ENCODE data around the gene ENDOV.

DNA sequence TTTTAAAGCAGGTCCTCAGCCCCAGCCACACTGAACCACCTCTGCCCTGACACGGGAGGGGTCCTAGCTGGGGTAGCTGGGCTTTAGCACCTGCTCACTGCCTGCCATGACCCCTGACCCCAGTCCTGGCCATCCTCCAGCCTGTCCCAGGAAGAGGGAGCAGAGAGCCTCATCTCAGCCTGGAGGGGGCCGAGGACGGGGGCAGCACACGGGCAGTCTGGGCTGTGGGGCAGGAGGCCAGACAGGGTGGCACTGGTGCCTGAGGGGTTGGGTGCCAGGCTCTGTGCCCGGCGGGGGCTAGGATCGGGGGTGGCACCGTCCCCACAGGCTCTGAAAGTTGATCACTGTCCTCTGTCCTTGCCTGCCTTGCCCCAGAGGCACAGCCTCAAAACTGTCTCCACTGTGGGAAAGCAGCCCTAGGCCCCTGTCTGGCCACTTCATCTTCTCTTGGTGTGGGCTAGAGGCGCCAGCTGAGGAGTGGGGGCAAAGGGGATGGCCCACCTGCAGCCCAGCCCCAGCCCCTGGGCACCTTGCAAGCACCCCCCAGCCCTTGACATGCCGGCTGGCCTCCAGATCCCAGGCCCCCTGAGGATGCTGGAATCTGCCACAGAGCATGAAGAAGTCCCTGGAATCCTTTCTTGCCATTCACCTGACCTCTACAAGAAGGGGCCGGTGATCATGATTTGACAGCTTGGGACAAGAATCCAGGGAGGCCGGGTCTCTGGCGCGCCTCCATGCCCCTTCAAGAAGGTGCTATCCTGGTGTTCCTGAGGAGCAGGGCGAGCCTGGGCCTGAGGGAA lies 15.7 kb downstream of the ENDOV start:
- TF ChIP-seq, protein P1, sequence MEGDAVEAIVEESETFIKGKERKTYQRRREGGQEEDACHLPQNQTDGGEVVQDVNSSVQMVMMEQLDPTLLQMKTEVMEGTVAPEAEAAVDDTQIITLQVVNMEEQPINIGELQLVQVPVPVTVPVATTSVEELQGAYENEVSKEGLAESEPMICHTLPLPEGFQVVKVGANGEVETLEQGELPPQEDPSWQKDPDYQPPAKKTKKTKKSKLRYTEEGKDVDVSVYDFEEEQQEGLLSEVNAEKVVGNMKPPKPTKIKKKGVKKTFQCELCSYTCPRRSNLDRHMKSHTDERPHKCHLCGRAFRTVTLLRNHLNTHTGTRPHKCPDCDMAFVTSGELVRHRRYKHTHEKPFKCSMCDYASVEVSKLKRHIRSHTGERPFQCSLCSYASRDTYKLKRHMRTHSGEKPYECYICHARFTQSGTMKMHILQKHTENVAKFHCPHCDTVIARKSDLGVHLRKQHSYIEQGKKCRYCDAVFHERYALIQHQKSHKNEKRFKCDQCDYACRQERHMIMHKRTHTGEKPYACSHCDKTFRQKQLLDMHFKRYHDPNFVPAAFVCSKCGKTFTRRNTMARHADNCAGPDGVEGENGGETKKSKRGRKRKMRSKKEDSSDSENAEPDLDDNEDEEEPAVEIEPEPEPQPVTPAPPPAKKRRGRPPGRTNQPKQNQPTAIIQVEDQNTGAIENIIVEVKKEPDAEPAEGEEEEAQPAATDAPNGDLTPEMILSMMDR (IDR thresholded peaks at IDR 0.05) = no peak
- TF ChIP-seq POLR2A (IDR thresholded peaks at IDR 0.05) = no peak

Measured in uterus (tissue), 2 donors.